AG08396 (cell line): ENCODE measurements around the gene DLGAP1.
A peak's percentile ranks its signal among the peaks of the same experiment; 100 is the strongest.
"Not testable (repeated sequence)": the region's sequence is repeated elsewhere in the genome, so short reads cannot be mapped to it uniquely, and the experiment has no call there.

Experiments
- DNase-seq: peaks from one replicate; pipeline ENCODE4 v3.0.0; 2012; ENCODE audit warnings: low spot score, mixed read lengths

Gene DLGAP1

GRCh38 chr18:3620146-3621119 is 834.7 kb downstream of the DLGAP1 start:
- no peak for DNase-seq

GRCh38 chr18:3619746-3620145 is 835.4 kb downstream of the DLGAP1 start:
- DNase-seq, result no peak

GRCh38 chr18:3619222-3619621 is 835.9 kb downstream of the DLGAP1 start:
- no peak for DNase-seq

GRCh38 chr18:3616744-3617143 is 838.4 kb downstream of the DLGAP1 start:
- DNase-seq, result no peak

GRCh38 chr18:3616142-3616541 is 839.0 kb downstream of the DLGAP1 start:
- DNase-seq, result no peak

- no peak for DNase-seq
These were observed 839.6 kb downstream of the DLGAP1 start for GRCh38 chr18:3615374-3615985.

GRCh38 chr18:3612315-3612714 is 842.8 kb downstream of the DLGAP1 start:
- no peak for DNase-seq

GRCh38 chr18:3611313-3612090 is 843.6 kb downstream of the DLGAP1 start:
- no peak for DNase-seq

DNA sequence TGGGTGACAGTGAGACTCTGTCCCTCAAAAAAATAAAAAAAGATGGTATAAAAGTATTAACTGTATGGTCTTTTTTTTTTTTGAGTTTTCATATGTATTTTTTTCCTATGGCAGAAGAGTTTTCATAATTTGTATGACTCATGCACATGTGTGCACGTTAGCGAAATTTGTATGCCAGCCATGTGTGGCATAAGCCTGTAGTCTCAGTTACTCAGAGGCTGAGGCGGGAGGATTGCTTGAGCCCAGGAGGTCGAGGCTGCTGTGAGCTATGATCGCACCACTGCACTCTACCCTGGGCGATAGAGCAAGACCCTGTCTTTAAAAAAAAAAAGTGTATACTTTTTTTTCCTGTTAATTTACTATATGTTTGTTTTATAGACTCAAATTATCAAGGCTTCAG is 844.3 kb downstream of the DLGAP1 start:
- DNase-seq, result no peak

- no peak for DNase-seq
These were observed 844.9 kb downstream of the DLGAP1 start for GRCh38 chr18:3610188-3610708.

DNA sequence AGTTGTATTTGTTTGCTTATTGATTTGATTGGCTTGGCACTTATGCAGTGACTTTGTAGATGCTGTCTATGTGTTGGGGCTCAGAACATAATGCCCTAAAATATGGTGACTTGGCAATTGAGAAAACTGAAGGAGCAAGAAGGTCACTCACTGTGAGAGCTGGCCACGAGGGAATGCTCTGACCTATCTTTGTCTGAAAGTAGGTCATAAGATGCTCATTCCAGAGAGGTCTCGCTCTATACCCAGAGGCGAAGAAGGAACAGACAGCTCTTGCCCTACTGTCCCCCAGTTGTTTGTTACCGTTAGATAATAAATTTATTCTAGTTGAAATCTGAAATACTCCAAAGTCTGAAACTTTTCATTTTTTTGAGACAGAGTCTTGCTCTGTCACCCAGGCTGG is 846.6 kb downstream of the DLGAP1 start:
- DNase-seq, result no peak

- not testable (repeated sequence) for DNase-seq
These were observed 847.0 kb downstream of the DLGAP1 start for GRCh38 chr18:3608099-3608453.

DNA sequence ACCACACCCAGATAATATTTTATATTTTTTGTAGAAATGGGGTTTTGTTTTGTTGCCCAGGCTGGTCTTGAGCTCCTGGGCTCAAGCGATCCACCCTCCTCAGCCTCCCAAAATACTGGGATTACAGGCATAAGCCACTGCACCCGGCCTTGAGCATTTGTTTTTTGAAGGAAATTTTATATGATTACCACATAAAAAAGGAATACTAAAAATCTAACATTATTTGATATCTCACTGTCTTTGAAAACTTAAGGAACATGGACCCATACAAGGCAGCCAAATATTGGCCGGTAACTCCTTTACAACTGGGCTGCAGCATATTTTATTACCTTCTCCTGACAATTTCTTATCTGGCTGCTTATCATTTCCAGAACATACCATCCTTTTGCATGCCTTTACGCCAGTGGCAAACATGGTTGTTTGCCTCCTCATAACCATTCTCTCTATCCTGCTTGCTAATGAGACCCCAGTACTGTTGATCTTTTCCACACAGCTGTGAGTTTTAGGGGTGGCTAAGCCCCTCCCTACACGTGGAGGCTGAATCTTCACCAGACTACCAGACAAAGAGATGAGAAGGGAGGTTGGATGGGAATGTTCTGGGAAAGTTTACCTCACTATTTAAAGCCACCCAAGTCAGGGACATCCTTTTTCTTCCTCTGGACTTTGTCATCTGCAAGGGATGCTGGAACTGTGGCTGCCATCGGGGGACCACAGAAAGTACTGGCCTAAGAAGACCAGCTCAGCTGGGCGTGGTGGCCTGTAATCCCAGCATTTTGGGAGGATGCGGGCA is 847.6 kb downstream of the DLGAP1 start:
- no peak for DNase-seq

- DNase-seq, result not testable (repeated sequence)
These were observed 848.2 kb downstream of the DLGAP1 start for GRCh38 chr18:3606863-3607262.

- no peak for DNase-seq
These were observed 849.1 kb downstream of the DLGAP1 start for GRCh38 chr18:3605954-3606443.

DNA sequence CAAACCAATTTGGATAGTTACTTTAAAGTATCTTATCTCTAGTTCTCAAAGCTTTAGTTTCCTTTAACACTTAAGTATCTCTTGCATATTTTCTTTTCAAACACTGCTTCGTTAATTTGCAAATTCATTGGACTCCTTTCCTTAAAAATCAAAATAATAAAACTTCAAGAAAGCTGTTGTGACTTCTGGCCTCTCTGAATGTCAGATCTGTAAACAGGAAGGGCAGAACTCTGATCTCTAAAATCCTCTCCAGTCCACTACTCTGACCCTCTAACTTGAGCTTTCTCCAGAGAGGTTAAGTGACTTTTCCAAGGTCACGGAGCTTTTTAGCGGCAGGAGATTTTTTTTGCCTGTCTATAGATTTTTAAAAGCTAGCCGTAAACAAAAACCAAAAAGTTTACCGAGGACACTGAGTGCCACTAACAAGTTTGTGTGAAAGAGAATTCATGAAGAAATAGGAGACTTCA is 849.6 kb downstream of the DLGAP1 start:
- no peak for DNase-seq

- no peak for DNase-seq
These were observed 850.4 kb downstream of the DLGAP1 start for GRCh38 chr18:3604498-3605408.

DNA sequence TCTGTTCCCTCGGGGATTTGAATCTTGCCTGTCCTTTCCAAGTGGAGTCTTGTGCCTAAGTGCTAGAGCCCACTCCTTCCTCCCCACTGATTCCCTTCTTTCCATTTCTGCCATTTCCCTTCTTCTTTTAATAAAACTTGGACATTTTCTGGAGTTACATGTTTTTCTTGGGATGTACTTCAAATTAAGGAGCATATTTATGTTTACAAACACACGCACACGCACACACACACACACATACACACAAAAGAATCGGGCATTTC is 850.9 kb downstream of the DLGAP1 start:
- DNase-seq, result no peak

DNA sequence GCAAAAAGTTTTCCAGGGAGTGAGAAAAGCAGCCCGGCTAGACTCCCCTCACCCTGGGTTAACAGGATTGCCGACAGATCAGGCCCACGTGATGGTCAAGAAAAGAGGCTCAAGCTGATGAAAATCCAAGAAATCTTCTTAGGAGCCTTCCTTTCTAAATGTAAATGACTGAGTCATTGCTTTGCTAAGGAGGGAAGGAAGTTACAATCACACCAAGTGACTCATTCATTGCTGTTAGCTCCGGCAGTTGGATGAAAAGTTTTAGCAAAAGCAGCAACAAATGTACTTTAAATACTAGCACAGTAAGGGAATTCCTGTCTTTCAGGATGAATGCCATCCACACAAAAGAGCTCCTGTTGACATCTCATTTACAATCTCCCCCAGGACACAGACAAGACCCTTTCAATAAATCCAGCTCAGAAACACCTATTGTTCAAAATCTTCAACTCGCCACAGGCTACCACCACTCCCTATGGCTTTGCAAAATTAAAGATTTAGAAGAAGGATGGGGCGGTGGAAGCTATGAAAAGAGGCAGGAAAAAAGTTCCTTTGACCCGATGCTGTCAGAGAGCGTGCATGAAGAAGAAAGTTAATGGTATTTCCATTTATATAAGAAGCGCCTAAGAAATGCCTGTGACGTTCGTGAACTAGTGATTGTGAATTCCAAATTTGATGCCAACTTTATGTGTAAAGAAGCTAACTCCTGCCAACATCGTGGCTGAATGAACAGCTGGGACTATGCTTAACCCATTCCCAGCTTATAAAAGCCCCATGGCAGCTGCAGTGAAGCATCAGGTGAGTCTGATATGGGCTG is 851.5 kb downstream of the DLGAP1 start:
- DNase-seq, result peak; percentile 55
